HTR-8/SVneo (cell line): Measurements from ENCODE around the gene EMC1.
"Not testable (repeated sequence)": the region's sequence is repeated elsewhere in the genome, so short reads cannot be mapped to it uniquely, and the experiment has no call there.

Source experiments
- DNase-seq: peaks from one replicate; pipeline ENCODE4 v3.0.0; 2011; ENCODE audit warnings: low spot score, mixed read lengths; ENCODE audit not compliant: insufficient read length
- FAIRE-seq: peaks from 2 replicates; lab custom pipeline; 2011; peaks lifted over from hg19 to GRCh38; lab: Jason Lieb, UNC

The EMC1 gene

DNA sequence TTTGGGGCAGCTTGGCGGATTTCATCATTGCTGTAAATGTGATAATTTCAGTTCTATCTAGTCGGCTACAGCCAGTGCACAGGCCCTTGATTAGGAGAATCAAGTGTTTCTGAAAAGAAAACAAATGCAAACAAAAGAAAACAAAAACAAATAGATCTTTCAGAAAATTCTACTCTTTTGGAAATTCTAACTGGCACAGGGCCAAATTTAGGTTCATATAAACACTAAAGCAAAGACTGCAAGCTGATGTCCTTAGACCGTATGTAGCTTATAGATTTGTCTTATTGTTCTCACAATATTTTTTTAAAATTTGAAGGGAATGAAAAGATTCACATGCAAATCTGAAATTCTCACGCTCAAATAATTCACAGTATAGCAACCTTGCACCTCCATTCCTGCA, 52.5 kb downstream of the EMC1 start:
- DNase-seq = no peak
- FAIRE-seq = no peak

DNA sequence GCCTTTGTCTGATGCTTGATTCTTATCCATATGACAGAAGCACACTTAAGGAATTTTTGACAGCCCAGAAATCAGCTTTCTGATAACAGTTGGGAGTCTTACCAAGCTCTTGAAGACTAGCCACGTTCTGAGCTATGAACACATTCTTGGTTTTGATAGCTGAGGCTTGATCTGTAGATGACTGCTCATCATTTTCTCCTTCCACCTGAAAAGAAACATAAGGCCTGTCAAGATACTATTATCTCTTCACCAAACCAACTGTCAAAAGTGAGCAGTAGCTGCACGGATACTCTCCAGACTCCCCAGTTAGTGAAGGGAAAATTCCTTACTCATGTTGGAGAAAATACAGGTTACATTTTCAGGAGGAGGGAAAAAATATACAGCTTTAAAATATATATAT, 53.5 kb downstream of the EMC1 start:
- DNase-seq (no peak), FAIRE-seq (no peak)

DNA sequence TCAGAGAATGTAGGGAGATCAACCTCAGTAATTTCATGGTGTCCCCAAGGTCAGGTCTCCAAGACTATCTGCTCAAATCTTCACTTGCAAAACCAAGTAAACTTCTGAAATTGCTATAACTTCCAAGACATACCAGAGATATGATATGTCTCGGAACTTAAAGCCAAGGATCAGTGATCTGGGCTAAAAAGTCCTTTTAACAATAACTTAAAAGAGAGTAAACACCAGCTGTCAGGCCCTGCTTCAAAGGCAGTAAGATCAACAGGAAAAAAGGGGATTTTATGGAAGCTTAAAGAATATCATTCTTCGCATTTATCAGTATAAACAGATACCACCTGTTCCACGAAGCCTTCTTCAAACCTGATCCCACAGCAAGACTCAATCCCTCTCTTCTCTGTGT, 55.0 kb downstream of the EMC1 start:
- FAIRE-seq (no peak), DNase-seq (no peak)

DNA sequence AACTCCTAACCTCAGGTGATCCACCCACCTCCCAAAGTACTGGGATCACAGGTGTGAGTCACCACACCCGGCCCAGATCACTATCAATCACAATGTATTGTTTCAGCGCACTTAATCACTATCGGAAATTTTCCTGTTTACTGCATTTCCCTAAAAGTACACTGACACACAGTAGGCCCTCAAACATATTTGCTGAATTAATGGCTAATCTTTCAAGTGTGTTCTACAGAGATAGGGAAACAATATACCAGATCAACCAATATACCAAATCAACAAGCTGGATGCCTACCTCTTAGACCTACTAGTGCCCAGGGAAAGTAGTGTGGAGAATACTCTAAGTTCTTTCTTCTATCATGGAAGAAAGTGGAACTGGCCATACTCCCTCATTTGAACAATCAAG, 58.3 kb downstream of the EMC1 start:
- FAIRE-seq = no peak

DNA sequence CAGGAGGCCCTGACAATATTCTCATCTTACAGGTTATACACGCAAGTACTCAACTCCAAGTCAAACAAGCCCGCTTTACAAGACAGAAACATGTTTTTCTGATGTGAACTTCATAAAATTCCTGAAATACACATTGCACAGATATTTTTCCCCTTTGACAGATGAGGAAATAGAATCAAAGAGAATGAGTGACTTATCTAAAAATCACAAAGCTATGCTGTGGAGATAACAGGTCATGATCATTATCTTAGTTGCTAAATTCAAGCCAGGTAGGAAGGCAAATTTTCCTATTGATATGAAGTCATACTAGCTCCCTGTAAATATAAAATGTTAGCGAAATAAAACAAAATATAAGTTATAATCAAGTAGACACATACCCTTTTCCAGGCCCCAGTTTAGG, 59.5 kb downstream of the EMC1 start:
- FAIRE-seq = no peak
- no peak for DNase-seq

More for the DNA sequence above, 58.3 kb downstream of the EMC1 start:
- DNase-seq = no peak

DNA sequence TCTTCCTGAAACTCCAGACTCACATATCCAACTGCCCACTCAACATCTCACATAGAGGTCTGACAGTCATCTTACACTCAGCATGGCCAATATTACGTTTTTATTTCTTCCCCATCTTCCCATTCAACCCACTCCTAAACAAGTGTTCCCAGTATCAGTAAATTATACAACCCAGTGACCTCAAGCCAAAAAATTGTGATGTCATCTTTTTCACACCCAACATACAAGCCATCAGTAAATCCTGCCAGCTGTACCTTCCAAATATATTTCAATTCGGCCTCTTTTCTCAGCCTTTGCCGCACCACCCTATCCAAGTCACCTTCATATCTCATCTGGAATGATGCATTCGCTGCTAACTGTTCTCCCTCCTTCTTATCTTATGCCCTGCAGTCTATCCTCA, 60.9 kb downstream of the EMC1 start:
- no peak for FAIRE-seq
- no peak for DNase-seq

DNA sequence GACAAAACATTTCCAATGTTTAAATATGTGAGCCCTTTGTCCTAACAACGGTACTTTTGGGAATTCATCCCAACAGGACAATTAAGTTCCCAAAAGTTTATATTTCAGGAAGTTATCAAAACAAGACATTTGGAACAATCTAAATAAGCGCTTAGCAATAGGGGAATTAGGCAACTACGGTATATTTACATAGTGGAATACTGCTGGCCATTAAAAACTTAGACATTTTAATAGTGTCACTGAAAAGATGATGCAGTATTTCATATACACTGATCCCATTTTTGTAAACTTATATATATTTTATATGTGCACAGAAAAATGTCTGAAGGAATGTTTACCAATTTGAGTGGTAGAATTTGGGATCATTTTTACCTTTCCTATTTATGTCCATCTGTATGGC, 62.1 kb downstream of the EMC1 start:
- FAIRE-seq = no peak

DNA sequence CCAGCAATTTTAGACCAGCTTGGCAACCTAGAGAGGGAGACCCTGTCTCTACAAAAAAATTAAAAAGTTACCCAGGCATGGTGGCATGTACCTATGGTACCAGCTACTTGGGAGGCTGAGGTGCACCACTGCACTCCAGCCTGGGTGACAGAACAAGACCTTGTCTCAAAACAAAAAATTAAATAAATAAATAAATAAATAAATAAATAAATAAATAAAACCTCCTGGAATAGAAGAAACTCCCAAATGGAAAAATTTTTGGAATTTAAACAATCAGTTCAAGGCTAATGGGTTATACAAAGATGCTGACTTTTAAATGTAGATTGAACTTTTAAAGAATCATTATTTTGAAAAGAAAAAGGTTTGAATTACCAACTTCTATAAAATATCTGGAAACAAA, 63.5 kb downstream of the EMC1 start:
- no peak for FAIRE-seq
- no peak for DNase-seq

More for the DNA sequence above, 62.1 kb downstream of the EMC1 start:
- no peak for DNase-seq

DNA sequence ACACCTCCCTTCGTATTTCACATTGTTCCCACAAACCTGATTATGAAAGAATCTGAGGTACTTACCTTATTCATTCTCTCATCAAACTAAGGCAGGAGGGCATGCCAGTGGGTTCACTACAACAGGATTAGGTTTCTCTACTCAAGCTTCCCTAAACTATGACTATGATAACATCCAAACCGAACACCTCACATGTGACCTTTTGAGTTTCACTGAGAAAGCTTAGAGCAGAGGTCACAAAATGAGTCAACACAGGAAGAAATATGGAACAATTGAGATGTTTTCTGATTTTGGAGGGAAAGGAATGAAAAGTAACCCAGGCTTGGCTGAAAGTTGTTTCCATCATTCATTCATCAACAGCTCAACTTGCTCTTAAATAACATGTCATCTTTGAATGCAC, 65.3 kb downstream of the EMC1 start:
- DNase-seq (no peak), FAIRE-seq (no peak)

DNA sequence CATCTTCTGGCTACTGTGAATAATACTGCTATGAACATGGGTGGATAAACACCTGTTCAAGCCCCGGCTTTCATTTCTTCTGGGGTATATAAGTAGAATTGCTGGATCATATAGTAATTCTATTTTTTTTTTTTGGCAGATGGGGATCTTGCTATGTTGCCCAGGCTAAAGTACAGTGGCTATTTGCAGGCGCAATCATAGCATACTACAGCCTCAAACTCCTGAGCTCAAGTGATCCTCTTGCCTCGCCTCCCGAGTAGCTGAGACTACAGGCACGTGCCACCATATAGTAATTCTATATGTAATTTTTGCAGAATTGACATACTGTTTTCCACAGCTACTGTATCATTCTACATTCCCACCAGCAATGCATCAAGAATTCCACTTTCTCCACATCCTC, 69.1 kb downstream of the EMC1 start:
- DNase-seq = no peak
- FAIRE-seq = no peak

DNA sequence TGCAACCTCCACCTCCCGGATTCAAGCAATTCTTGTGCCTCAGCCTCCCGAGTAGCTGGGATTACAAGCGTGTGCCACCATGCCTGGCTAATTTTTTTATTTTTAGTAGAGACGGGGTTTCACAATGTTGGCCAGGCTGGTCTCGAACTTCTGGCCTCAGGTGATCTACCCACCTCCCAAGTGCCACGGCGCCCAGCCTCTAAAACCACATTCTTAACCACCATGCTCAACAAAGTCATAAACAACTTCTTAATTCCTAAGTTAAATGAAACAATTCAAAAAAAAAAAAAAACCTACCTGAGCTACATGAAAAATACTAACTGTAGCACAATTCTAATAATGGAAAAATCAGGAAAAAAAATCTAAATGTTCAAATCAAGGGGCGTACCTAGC, 71.1 kb downstream of the EMC1 start:
- FAIRE-seq = not testable (repeated sequence)

DNA sequence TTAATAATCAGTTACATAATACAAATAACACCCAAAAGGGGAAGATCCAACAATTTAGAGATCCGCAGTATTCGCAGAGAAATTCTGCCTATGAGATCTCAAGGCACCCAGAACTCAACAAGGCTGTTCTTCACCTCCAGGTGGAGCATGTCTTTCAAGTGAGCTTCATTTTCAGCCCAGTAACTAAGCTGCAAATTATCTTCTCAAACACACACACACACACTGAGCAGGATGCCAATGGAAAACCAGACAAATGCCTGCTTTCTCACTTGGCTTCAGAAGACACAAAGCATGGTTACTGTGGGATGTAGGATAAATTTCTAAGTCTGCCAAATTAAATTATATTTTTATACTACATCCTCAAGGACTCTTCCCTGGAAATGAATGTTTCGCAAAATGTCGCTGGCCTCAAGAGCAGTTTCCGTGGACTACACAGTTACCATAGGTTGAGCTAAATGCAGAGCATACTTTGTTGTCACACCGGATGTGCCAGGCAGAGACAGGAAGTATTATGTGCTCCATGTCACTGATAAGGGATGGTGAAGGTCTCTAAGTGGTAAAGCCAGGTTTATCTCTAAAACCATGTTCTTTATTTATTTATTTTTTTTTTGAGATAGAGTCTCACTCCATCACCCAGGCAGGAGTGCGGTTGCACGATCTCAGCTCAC, 71.6 kb downstream of the EMC1 start:
- FAIRE-seq (no peak), DNase-seq (no peak)

More for the DNA sequence above, 71.1 kb downstream of the EMC1 start:
- DNase-seq = not testable (repeated sequence)

DNA sequence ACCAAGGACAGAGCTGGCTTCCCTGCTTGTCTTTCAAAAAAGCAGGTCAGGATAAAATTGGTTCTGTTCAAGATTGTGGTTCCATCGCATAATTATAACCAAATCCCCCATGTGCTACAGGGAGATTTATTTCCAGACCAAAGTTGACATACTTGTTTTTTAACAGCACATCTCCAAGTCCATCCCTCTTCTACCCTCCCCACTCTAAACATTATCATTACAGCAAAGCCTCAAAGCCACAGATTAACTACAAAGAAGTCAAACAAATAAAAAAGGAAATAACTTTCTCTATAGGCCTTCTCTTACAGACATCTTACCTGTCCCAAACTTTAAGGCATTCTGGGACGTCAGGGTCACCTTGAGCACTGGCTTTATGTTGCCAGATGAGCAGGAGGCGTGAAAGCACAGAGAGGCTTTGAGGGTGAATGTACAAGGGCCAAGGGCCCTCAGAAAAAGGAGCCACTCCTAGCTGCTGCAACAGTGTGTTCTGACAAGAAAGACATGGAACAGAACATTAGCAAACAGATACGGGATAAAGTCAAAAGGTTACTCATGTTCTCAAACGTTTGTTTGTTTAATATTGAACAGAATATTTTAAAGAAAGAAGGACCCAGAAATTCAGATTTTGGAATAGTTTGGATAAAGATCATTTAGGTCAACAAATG, 72.5 kb downstream of the EMC1 start:
- no peak for DNase-seq
- FAIRE-seq = no peak

DNA sequence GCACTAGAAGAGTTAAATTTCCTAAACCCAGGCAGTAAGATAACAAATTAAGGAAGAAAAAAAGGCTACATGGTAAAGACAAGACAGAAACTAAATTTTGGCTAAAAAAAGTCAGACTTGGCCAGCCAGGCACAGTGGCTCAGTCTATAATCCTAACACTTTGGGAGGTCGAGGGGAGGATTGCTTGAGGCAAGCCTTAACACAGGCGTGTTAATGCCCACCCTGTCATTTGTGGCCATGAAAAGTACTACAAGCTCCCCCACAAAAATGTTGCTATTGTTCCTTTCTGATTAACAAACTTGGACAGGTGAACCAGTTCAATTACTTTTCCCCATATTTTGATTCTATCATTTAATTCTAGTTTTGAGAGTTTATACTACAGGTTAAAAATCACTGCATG, 73.5 kb downstream of the EMC1 start:
- FAIRE-seq = no peak
- no peak for DNase-seq

DNA sequence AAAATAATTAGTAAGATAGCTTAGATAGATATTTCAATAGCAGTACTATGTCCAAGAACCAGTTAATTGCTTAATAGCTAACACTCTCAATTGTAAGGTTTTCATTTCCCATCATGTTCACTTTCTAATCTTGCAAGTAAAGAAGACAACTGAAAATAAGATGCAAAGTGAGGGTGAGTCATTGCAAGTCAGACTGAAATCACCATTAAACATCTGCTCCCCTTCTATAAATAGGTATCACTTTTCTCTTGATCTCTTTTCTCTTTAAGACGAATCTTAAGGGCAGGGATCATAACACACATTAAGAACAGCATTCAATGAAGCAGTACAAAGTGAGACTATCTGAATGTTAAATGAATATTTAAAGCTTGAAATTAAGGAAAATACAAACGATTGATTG, 81.7 kb downstream of the EMC1 start:
- FAIRE-seq (no peak), DNase-seq (no peak)

DNA sequence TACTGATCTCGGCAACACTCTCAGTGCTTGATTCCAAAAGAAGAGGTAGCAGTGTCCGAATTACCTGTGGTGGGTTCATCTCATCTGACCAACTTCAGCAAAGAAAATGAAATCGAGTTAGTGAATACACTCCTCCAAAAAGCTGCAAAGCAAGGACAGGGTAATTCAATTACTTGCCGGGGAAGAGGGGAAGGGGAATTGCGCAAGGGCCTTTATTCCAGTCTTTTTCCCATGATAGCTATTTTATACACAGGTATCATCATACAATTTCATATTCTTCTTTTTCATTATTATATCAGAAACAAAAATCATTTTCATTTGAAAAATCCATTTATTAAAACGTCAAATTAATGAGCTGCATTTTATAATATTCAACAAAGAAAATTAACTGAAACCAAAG, 84.2 kb downstream of the EMC1 start:
- no peak for FAIRE-seq
- no peak for DNase-seq

DNA sequence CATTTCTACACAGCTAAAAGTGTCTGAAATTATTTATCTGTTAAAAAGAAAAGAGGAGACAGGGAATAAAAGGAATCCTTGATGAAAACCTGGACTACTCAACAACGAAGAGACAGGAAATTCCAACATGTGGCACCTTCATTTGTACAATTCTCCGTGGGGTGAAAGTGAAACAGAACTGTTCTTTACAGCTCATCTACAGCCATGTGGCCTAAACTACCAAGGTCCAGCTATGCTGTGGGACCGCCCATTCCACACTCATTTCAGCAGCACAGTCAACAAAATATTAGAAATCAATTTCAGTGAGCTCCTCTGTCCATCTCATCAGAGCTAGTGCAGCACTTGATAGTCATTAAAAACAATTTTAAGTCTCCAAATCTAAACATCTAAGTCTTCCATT, 85.3 kb downstream of the EMC1 start:
- FAIRE-seq = no peak

More for the DNA sequence above, 85.3 kb downstream of the EMC1 start:
- DNase-seq = no peak
